Ascending aorta (tissue), 2 donors: ENCODE results near the gene SUMO1. TPM values are rescaled to one million over a fixed set of nuclear protein-coding genes. Genes with fewer than 3 reads are reported as not detected.
A peak's percentile ranks its signal among the peaks of the same experiment; 100 is the strongest.
"Not testable (repeated sequence)": the region's sequence is repeated elsewhere in the genome, so short reads cannot be mapped to it uniquely, and the experiment has no call there.

Experiments
- DNase-seq, 2 donors: peaks; one replicate each; pipeline ENCODE4 v3.0.0-alpha.2; 2019; ENCODE audit warnings: low spot score in 2 of 2
- H3K27ac ChIP-seq, 2 donors: fragments of 200-600 bp; sonication (generic); one replicate each; pipeline ENCODE4 v1.5.1; 2016 to 2017; ENCODE audit warnings: mild to moderate bottlenecking in 1 of 2
- H3K27me3 ChIP-seq: fragments of 200-600 bp; sonication (generic); one replicate; pipeline ENCODE4 v1.5.1; 2017
- H3K36me3 ChIP-seq, 2 donors: fragments of 200-600 bp; sonication (generic); one replicate each; pipeline ENCODE4 v1.5.1; 2016
- H3K4me1 ChIP-seq, 2 donors: fragments of 200-600 bp; sonication (generic); one replicate each; pipeline ENCODE4 v1.5.1; 2016 to 2017; ENCODE audit warnings: mild to moderate bottlenecking in 1 of 2
- H3K4me3 ChIP-seq, 2 donors: fragments of 200-600 bp; sonication (generic); one replicate each; pipeline ENCODE4 v1.5.1; 2016 to 2017; ENCODE audit warnings: mild to moderate bottlenecking in 1 of 2
- H3K9me3 ChIP-seq, 2 donors: fragments of 200-600 bp; sonication (generic); one replicate each; pipeline ENCODE4 v1.5.1; 2016
- intact Hi-C: fragments of 100-400 bp; cut with DNase I; formaldehyde crosslinking; loops from one replicate; pipeline ENCODE4 v1.15.1; 2023
- total RNA-seq: library from RNA; depleted of rRNA; stranded (reverse); fragments of >200 nt; gene quantifications from one replicate; pipeline ENCODE4 v1.1.0, GENCODE V29; 2016
- TF ChIP-seq, protein P1 (sequence below), 3 experiments: fragments of 200-600 bp in 2 of 3; fragments of 450-650 bp in 1 of 3; sonication (generic) in 2 of 3; IDR thresholded peaks; one replicate each; pipeline ENCODE4 v1.5.1; 2016 to 2019; ENCODE audit warnings: antibody characterized with exemption in 3 of 3, mild to moderate bottlenecking in 1 of 3, moderate library complexity in 1 of 3

The SUMO1 gene
- total RNA-seq: 208 TPM

DNA sequence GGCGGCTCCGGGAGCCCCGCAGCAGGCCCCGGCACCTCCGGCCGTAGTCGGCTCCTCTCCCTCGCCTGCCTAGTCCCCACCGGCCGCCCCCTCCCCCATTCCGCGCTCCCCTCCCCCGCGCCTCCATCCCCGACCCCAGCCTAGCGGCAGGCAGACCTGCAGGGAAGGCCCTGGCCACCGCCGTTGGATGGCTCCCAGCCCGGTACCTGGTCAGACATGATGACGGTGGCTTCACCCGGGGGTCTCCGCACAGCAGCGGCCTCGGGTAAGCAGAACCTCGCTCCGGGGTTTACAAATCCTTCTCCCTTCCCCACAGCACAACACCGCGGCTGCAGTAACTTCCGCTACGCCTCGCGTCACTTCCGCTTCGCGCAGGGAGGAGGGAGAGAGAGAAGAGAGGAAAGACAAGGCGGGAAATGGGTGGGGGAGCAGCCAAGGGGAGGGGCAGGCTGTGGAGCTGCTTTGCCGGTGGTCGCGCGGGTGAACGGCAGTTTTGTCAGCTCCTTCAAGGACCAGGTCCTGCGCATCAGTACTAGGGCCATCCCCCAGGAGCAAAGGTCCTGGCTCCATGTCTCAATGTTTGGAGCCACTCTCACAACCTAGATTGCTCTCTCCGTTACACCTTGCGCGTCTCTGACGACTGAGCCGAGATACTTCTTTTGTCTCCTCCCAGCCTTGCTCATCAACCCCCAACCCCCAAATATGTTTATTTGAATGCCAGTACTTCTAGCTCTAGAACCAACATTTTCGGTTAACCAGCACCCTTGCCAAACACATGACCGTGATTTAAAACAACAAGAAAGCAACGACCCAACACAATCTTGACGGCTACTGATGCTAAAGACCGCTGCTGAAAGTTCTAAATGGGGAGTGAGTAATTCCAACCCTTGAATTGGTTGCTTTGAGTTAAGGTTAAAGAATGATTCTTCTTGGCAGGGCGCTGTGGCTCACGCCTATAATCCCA is at the start of gene SUMO1:
TSS of gene SUMO1 (minus strand) at position 364 of the 964 bp plus-strand sequence. CDS start at position 218, 146 bp downstream.
- Histone ChIP-seq H3K27ac (peak within 1 kb of the TSS; percentile 88), H3K9me3 (no peaks in the 10 kb centered on the region), H3K27me3 (no peaks in the 10 kb centered on the region), H3K36me3 (no peaks in the 10 kb centered on the region), H3K4me1 (peaks cover 0 to 13% of the 10 kb centered on the region in 2 donors), H3K4me3 (peak within 1 kb of the TSS; percentile 89 to 93)
- intact Hi-C loops: loop anchor here (1.0 kb wide), 1 partner anchor 27 kb away; the partner anchor contains the start of gene NOP58
- peak; percentile 82 to 95 for DNase-seq
- TF ChIP-seq, protein P1, sequence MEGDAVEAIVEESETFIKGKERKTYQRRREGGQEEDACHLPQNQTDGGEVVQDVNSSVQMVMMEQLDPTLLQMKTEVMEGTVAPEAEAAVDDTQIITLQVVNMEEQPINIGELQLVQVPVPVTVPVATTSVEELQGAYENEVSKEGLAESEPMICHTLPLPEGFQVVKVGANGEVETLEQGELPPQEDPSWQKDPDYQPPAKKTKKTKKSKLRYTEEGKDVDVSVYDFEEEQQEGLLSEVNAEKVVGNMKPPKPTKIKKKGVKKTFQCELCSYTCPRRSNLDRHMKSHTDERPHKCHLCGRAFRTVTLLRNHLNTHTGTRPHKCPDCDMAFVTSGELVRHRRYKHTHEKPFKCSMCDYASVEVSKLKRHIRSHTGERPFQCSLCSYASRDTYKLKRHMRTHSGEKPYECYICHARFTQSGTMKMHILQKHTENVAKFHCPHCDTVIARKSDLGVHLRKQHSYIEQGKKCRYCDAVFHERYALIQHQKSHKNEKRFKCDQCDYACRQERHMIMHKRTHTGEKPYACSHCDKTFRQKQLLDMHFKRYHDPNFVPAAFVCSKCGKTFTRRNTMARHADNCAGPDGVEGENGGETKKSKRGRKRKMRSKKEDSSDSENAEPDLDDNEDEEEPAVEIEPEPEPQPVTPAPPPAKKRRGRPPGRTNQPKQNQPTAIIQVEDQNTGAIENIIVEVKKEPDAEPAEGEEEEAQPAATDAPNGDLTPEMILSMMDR (IDR thresholded peaks at IDR 0.05): peak in 1 of 3 experiments; percentile 15

DNA sequence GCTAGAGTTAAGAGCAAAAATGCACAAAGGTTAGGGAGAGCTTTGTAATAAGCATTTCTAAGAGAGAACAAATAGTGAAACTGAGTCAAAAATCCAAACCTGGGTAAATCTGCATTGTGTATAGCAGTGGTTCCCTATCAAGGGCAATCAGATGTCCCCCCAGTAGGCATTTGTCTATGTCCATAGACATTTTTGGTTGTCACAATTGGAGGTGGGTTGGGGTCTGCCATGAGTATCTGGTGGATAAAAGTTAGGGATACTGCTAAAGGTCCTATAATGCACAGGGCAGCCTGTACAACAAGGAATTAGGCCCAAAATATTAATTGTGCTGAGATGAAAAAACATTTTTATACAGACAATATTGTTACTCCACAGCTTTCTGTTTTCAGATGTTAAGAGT is 48.2 kb upstream of the SUMO1 start:
- intact Hi-C loops: no loop called here
- no peaks in the 10 kb centered on the region for H3K9me3 ChIP-seq
- H3K27ac ChIP-seq: no peak overlapping the region
- DNase-seq: no peak
- no peaks in the 10 kb centered on the region for H3K4me1 ChIP-seq
- H3K27me3 ChIP-seq: no peaks in the 10 kb centered on the region
- H3K4me3 ChIP-seq: no peak overlapping the region
- peaks cover 67 to 98% of the 10 kb centered on the region in 2 donors for H3K36me3 ChIP-seq
- TF ChIP-seq, protein P1 (IDR thresholded peaks at IDR 0.05): no peak

DNA sequence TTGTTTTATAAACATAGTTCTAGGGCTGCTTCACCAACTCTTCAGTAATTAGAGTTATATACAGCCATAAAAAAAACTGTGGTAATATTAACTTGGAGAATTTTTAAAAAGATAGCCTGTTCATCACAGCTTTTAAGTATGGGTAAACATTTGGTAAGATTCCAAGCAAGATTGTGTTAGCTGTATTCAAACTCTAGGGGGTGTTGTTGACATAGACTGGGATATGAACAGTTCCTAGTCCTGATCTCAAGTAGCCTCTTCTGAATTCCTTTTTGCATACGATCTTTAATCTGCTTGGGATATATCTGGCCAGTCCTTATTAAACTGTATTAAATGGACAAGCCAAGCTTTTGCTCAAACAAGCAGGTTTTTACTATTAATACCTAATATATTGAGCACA is 40.5 kb upstream of the SUMO1 start:
- TF ChIP-seq, protein P1 (IDR thresholded peaks at IDR 0.05): peak in 2 of 3 experiments; percentile 16 to 46
- Histone ChIP-seq H3K27me3 (no peaks in the 10 kb centered on the region), H3K9me3 (no peaks in the 10 kb centered on the region), H3K4me3 (no peak overlapping the region), H3K27ac (no peak overlapping the region), H3K4me1 (no peaks in the 10 kb centered on the region), H3K36me3 (peaks cover 53 to 69% of the 10 kb centered on the region in 2 donors)
- no peak for DNase-seq
- intact Hi-C loops: no loop called here

DNA sequence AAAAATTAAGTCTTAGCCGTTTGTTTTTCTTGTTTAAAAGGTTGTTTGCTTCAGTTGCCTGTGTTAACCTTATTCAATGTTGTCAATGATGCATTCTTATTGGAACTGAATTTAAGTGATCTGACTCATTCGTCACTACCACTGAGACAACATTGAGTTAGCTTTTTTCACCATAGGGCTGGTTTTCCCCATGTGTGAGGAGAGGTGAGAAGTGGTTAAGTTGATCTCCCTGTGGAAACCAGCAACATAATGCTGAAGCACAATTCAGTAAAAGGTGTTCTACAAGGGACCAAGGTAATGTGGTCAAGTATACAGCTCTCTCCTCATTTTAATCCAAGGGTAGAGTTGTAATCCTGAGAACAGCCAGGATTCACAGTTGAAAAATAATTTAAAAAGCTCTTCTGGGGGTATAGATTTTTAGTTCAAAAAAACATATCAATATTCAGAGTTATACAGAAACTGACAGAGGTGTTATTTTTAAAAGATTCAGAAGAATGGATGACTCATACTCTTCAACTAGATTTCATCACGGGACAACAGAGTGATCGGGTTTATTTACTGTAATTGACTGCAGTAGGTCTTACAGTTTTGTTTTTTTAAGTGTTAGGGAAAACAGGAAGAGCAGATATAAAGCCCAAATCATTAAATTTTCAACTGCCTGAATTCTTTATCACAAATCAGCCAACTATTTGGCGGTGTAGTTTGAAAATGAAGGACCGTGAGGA is 39.8 kb upstream of the SUMO1 start:
- H3K27ac ChIP-seq: no peak overlapping the region
- no peaks in the 10 kb centered on the region for H3K27me3 ChIP-seq
- H3K9me3 ChIP-seq: no peaks in the 10 kb centered on the region
- intact Hi-C loops: no loop called here
- no peak for DNase-seq
- no peaks in the 10 kb centered on the region for H3K4me1 ChIP-seq
- H3K4me3 ChIP-seq: no peak overlapping the region
- TF ChIP-seq, protein P1 (IDR thresholded peaks at IDR 0.05): no peak
- H3K36me3 ChIP-seq: peaks cover 46 to 61% of the 10 kb centered on the region in 2 donors

DNA sequence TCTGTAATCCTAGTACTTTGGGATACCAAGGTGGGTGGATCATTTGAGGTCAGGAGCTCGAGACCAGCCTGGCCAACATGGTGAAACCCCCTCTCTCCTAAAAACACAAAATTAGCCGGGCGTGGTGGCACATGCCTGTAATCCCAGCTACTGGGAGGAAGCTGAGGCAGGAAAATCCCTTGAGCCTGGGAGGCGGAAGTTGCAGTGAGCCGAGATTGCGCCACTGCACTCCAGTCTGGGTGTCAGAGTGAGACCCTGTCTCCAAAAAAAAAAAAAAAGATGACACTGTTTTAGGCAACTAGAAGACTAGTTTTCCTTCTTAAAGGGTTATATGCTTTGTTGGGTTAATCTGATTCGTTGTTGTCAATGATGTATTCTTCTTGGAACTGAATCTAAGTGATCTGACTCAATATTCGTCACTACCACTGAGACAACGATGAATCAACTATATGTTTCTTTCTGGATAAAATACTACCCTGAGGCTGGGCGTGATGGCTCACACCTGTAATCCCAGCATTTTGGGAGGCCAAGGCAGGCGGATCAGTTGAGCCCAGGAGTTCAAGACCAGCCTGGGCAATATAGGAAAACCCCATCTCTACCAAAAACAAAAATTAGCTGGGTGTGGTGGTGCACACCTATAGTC is 37.8 kb upstream of the SUMO1 start:
- H3K4me1 ChIP-seq, H3K4me3 ChIP-seq, H3K27me3 ChIP-seq, intact Hi-C loops, H3K27ac ChIP-seq, H3K9me3 ChIP-seq, DNase-seq: not testable (repeated sequence)
- peaks cover 28 to 41% of the 10 kb centered on the region in 2 donors for H3K36me3 ChIP-seq
